Activated T-helper 2 cell treated with anti-CD3 and anti-CD28 coated beads, Interferon-gamma antibody, Interleukin-2, Interleukin-4, amounts not matched to agents 10 μg/mL and 5 μg/mL and 100 μg/mL, durations not matched to agents 14 hours and 24 hours and 36 hours (primary cell): Measurements from ENCODE around the gene TYSND1. TPM values are rescaled to one million over a fixed set of nuclear protein-coding genes. Genes with fewer than 3 reads are reported as not detected.

Experiments used
- DNase-seq: peaks from one replicate; pipeline ENCODE4 v3.0.0; 2021; ENCODE audit warnings: low spot score
- H3K27ac Mint-ChIP-seq: one replicate; pipeline ENCODE4 v1.8.0; 2021; ENCODE audit warnings: mixed read lengths
- H3K27me3 Mint-ChIP-seq: one replicate; pipeline ENCODE4 v1.8.0; 2021; ENCODE audit warnings: low read depth, mixed read lengths
- H3K36me3 Mint-ChIP-seq: one replicate; pipeline ENCODE4 v1.8.0; 2021; ENCODE audit warnings: low read depth, mixed read lengths
- H3K4me1 Mint-ChIP-seq: one replicate; pipeline ENCODE4 v1.8.0; 2021; ENCODE audit warnings: low read depth, mixed read lengths
- H3K4me3 Mint-ChIP-seq: one replicate; pipeline ENCODE4 v1.8.0; 2021; ENCODE audit warnings: low read depth, mild to moderate bottlenecking, moderate library complexity, mixed read lengths
- H3K9me3 Mint-ChIP-seq: one replicate; pipeline ENCODE4 v1.8.0; 2021; ENCODE audit warnings: mixed read lengths
- intact Hi-C: fragments of 100-400 bp; cut with micrococcal nuclease; formaldehyde crosslinking; loops from one replicate; pipeline ENCODE4 v1.15.1; 2023
- total RNA-seq: library from RNA; stranded (reverse); gene quantifications from 2 replicates; pipeline ENCODE4 v1.2.3, GENCODE V29; 2022

Gene TYSND1
- total RNA-seq, 1 donor from 2014 or later: 13.6 TPM

- no peak overlapping the region for H3K27ac Mint-ChIP-seq
- no peak for DNase-seq
- no peaks in the 10 kb centered on the region for H3K9me3 Mint-ChIP-seq
- H3K4me3 Mint-ChIP-seq: no peak overlapping the region
- H3K4me1 Mint-ChIP-seq: peaks cover 18% of the 10 kb centered on the region
- intact Hi-C loops: no loop called here
- H3K36me3 Mint-ChIP-seq: peaks cover under 1% of the 10 kb centered on the region
- no peaks in the 10 kb centered on the region for H3K27me3 Mint-ChIP-seq
Measured at GRCh38 chr10:70090951-70091350, 55.5 kb downstream of the TYSND1 start.

DNA sequence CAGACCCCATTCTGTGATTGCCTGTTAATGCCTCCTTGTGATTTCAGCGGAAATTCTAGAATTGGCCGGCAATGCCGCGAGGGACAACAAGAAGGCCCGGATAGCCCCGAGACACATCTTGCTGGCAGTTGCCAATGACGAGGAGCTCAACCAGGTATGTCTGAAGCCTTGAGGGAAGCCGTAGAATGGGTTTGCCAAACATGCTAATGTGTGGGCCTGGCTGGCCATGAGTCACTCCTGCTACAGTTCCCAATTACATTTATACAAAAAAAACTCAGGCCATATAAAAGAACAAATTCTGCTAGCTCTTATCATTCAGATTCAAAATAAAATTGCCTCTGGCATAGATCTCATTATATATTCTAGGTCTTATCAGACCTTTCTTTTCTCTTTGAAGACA lies 56.5 kb downstream of the TYSND1 start:
- Mint-ChIP-seq H3K27me3 (peaks cover 3% of the 10 kb centered on the region), H3K27ac (no peak overlapping the region), H3K36me3 (no peaks in the 10 kb centered on the region), H3K4me3 (no peak overlapping the region), H3K9me3 (no peaks in the 10 kb centered on the region), H3K4me1 (peaks cover 18% of the 10 kb centered on the region)
- no peak for DNase-seq
- intact Hi-C loops: no loop called here

GRCh38 chr10:70088308-70088698 lies 58.2 kb downstream of the TYSND1 start:
- intact Hi-C loops: no loop called here
- no peak for DNase-seq
- no peaks in the 10 kb centered on the region for H3K36me3 Mint-ChIP-seq
- no peak overlapping the region for H3K4me3 Mint-ChIP-seq
- H3K9me3 Mint-ChIP-seq: no peaks in the 10 kb centered on the region
- peaks cover 6% of the 10 kb centered on the region for H3K27me3 Mint-ChIP-seq
- peaks cover 8% of the 10 kb centered on the region for H3K4me1 Mint-ChIP-seq
- no peak overlapping the region for H3K27ac Mint-ChIP-seq

Other genes starting within 250 kb of the TYSND1 start
- 6.1 and 7.1 TPM in 2 replicates for gene MACROH2A2, start 93.9 kb downstream of the TYSND1 start, total RNA-seq
- 9.5 and 11.6 TPM in 2 replicates for gene AIFM2, start 13.9 kb downstream of the TYSND1 start, total RNA-seq
- 115 and 129 TPM in 2 replicates for gene SAR1A, start 23.8 kb upstream of the TYSND1 start, total RNA-seq
- 405 and 419 TPM in 2 replicates for gene PPA1, start 86.7 kb upstream of the TYSND1 start, total RNA-seq
- not detected in 2 replicates for gene NPFFR1, start 137.3 kb upstream of the TYSND1 start, total RNA-seq
- 17.2 and 18.9 TPM in 2 replicates for gene LRRC20, start 235.9 kb upstream of the TYSND1 start, total RNA-seq